WTC11 (cell line): ENCODE data around the gene LRRC40. TPM values are rescaled to one million over a fixed set of nuclear protein-coding genes. Genes with fewer than 3 reads are reported as not detected.

Experiments
- ATAC-seq: fragments of 200-7000 bp; cut with Tn5 transposase; 2 replicates; pipeline ENCODE4 v1.10.0; 2021; ENCODE audit warnings: mild to moderate bottlenecking, moderate library complexity
- CTCF ChIA-PET: fragments of 300-600 bp; sonication (Branson Sonifier 250); formaldehyde crosslinking; loops from one replicate; lab custom pipeline; 2021; ENCODE audit warnings: antibody characterized with exemption; lab: Charles Lee
- POLR2A ChIA-PET: fragments of 350-600 bp; sonication (Branson Sonifier 250); formaldehyde crosslinking; loops from one replicate; lab custom pipeline; 2021; ENCODE audit warnings: antibody characterized with exemption; lab: Charles Lee
- DNase-seq: peaks from one replicate; pipeline ENCODE4 v3.0.0; 2021; ENCODE audit warnings: low spot score
- H3K27ac Mint-ChIP-seq: 2 replicates; pipeline ENCODE4 v1.8.0; 2021; ENCODE audit warnings: mixed read lengths
- H3K27me3 Mint-ChIP-seq: 2 replicates; pipeline ENCODE4 v1.8.0; 2021; ENCODE audit warnings: low read depth, mild to moderate bottlenecking, moderate library complexity, mixed read lengths
- H3K36me3 Mint-ChIP-seq: 2 replicates; pipeline ENCODE4 v1.8.0; 2021; ENCODE audit warnings: mixed read lengths
- H3K4me1 Mint-ChIP-seq: 2 replicates; pipeline ENCODE4 v1.8.0; 2022; ENCODE audit warnings: mixed read lengths
- H3K4me3 Mint-ChIP-seq: 2 replicates; pipeline ENCODE4 v1.8.0; 2021; ENCODE audit warnings: mild to moderate bottlenecking, moderate library complexity, mixed read lengths
- H3K9me3 Mint-ChIP-seq: 2 replicates; pipeline ENCODE4 v1.8.0; 2021; ENCODE audit warnings: mixed read lengths
- ATF1 ChIP-seq: sonication (generic); formaldehyde crosslinking; IDR thresholded peaks from 2 replicates; pipeline ENCODE4 v1.8.1; 2023; ENCODE audit warnings: mild to moderate bottlenecking, moderate library complexity, missing genetic modification reagents
- CBFB ChIP-seq: sonication (generic); formaldehyde crosslinking; IDR thresholded peaks from 2 replicates; pipeline ENCODE4 v1.8.1; 2022; ENCODE audit warnings: mild to moderate bottlenecking, low read depth, missing genetic modification reagents
- CDX4 ChIP-seq: fragments of 250-450 bp; sonication (Bioruptor Pico); IDR thresholded peaks from 2 replicates; pipeline ENCODE4 v1.9.0; 2021; ENCODE audit warnings: moderate library complexity, mild to moderate bottlenecking, inconsistent platforms, borderline replicate concordance
- CREM ChIP-seq: sonication (generic); formaldehyde crosslinking; IDR thresholded peaks from 2 replicates; pipeline ENCODE4 v1.8.1; 2022; ENCODE audit warnings: mild to moderate bottlenecking, missing genetic modification reagents, moderate library complexity
- E2F1 ChIP-seq: sonication (generic); formaldehyde crosslinking; IDR thresholded peaks from 2 replicates; pipeline ENCODE4 v1.8.0; 2022; ENCODE audit warnings: mild to moderate bottlenecking, missing genetic modification reagents
- ERG ChIP-seq: fragments of 250-450 bp; sonication (Bioruptor Pico); IDR thresholded peaks from 2 replicates; pipeline ENCODE4 v1.8.0; 2021; ENCODE audit warnings: mild to moderate bottlenecking
- FOXJ3 ChIP-seq: sonication (generic); formaldehyde crosslinking; IDR thresholded peaks from 2 replicates; pipeline ENCODE4 v1.9.0; 2021; ENCODE audit warnings: missing genetic modification reagents, mild to moderate bottlenecking, borderline replicate concordance
- FOXP4 ChIP-seq: sonication (generic); formaldehyde crosslinking; IDR thresholded peaks from 2 replicates; pipeline ENCODE4 v1.8.0; 2022; ENCODE audit warnings: mild to moderate bottlenecking, missing genetic modification reagents
- GABPB1 ChIP-seq: sonication (generic); formaldehyde crosslinking; IDR thresholded peaks from 2 replicates; pipeline ENCODE4 v1.8.1; 2023; ENCODE audit warnings: mild to moderate bottlenecking, missing genetic modification reagents
- HMGA2 ChIP-seq: fragments of 250-450 bp; sonication (Bioruptor Pico); IDR thresholded peaks from 2 replicates; pipeline ENCODE4 v1.4.0; 2021; ENCODE audit warnings: mild to moderate bottlenecking, moderate library complexity
- HMGXB4 ChIP-seq: sonication (generic); formaldehyde crosslinking; IDR thresholded peaks from 2 replicates; pipeline ENCODE4 v1.8.1; 2023; ENCODE audit warnings: mild to moderate bottlenecking, moderate library complexity, missing genetic modification reagents
- MAX ChIP-seq: sonication (generic); formaldehyde crosslinking; IDR thresholded peaks from 2 replicates; pipeline ENCODE4 v1.8.0; 2022; ENCODE audit warnings: mild to moderate bottlenecking, missing genetic modification reagents
- NR1H2 ChIP-seq: sonication (generic); formaldehyde crosslinking; IDR thresholded peaks from 2 replicates; pipeline ENCODE4 v1.9.0; 2021; ENCODE audit warnings: mild to moderate bottlenecking, moderate library complexity, missing genetic modification reagents
- NR2C2 ChIP-seq: sonication (generic); formaldehyde crosslinking; IDR thresholded peaks from 2 replicates; pipeline ENCODE4 v1.8.0; 2022; ENCODE audit warnings: mild to moderate bottlenecking, missing genetic modification reagents
- OVOL2 ChIP-seq: fragments of 250-450 bp; sonication (Bioruptor Pico); IDR thresholded peaks from 2 replicates; pipeline ENCODE4 v1.9.0; 2021; ENCODE audit warnings: mild to moderate bottlenecking, borderline replicate concordance
- RELA ChIP-seq: sonication (generic); formaldehyde crosslinking; IDR thresholded peaks from 2 replicates; pipeline ENCODE4 v1.8.1; 2022; ENCODE audit warnings: missing genetic modification reagents, mild to moderate bottlenecking, borderline replicate concordance
- SMAD4 ChIP-seq: sonication (generic); formaldehyde crosslinking; IDR thresholded peaks from 2 replicates; pipeline ENCODE4 v1.8.0; 2022; ENCODE audit warnings: mild to moderate bottlenecking, missing genetic modification reagents
- USF1 ChIP-seq: sonication (generic); formaldehyde crosslinking; IDR thresholded peaks from 2 replicates; pipeline ENCODE4 v1.8.0; 2022; ENCODE audit warnings: mild to moderate bottlenecking, missing genetic modification reagents
- ZNF121 ChIP-seq: sonication (generic); formaldehyde crosslinking; IDR thresholded peaks from 2 replicates; pipeline ENCODE4 v1.8.0; 2023; ENCODE audit warnings: missing genetic modification reagents
- ZNF138 ChIP-seq: sonication (generic); formaldehyde crosslinking; conservative IDR thresholded peaks from 2 replicates; pipeline ENCODE4 v1.8.1; 2022; ENCODE audit warnings: mild to moderate bottlenecking, moderate library complexity, missing genetic modification reagents
- ZNF219 ChIP-seq: sonication (generic); formaldehyde crosslinking; IDR thresholded peaks from 2 replicates; pipeline ENCODE4 v1.8.0; 2023; ENCODE audit warnings: missing genetic modification reagents, mild to moderate bottlenecking, borderline replicate concordance
- ZNF416 ChIP-seq: fragments of 250-450 bp; sonication (Bioruptor Pico); IDR thresholded peaks from 2 replicates; pipeline ENCODE4 v1.9.0; 2021; ENCODE audit warnings: mild to moderate bottlenecking, inconsistent platforms
- total RNA-seq: library from RNA; stranded (reverse); gene quantifications from 3 replicates; pipeline ENCODE4 v1.2.3, GENCODE V29; 2021

LRRC40 gene
- total RNA-seq, 1 experiment from 2014 or later: 26.7 TPM

GRCh38 chr1:70109241-70109640, 96.1 kb downstream of the LRRC40 start:
- peaks cover 9% of the 10 kb centered on the region for H3K9me3 Mint-ChIP-seq
- ChIA-PET CTCF (no interaction called here), POLR2A (interaction anchor here (0.5 kb wide), 1 partner anchor 210 kb away, joined by 4 read pairs; no protein-coding TSS in a partner anchor)
- no peak overlapping the region for H3K4me3 Mint-ChIP-seq
- no peaks in the 10 kb centered on the region for H3K27me3 Mint-ChIP-seq
- no peaks in the 10 kb centered on the region for H3K36me3 Mint-ChIP-seq
- DNase-seq: no peak
- no peak for TF ChIP-seq ZNF121 (CRISPR knock-in tag)
- TF ChIP-seq HMGXB4 (CRISPR knock-in tag): no peak
- TF ChIP-seq CBFB: no peak
- TF ChIP-seq ZNF219: no peak
- TF ChIP-seq ZNF138 (CRISPR knock-in tag): no peak
- no peak for TF ChIP-seq USF1
- TF ChIP-seq, all 79 proteins: peak for 0
- H3K27ac Mint-ChIP-seq: no peak overlapping the region
- no peaks in the 10 kb centered on the region for H3K4me1 Mint-ChIP-seq
- ATAC-seq: no peak

- H3K27me3 Mint-ChIP-seq: no peaks in the 10 kb centered on the region
- DNase-seq (no peak), ATAC-seq (no peak)
- POLR2A ChIA-PET: no interaction called here
- no peak overlapping the region for H3K27ac Mint-ChIP-seq
- CTCF ChIA-PET: no interaction called here
- H3K4me3 Mint-ChIP-seq: no peak overlapping the region
- no peaks in the 10 kb centered on the region for H3K36me3 Mint-ChIP-seq
- H3K9me3 Mint-ChIP-seq: no peaks in the 10 kb centered on the region
- H3K4me1 Mint-ChIP-seq: no peaks in the 10 kb centered on the region
- TF ChIP-seq GABPB1 (CRISPR knock-in tag) (no peak), NR2C2 (CRISPR knock-in tag) (no peak), ZNF416 (CRISPR knock-in tag) (no peak), OVOL2 (CRISPR knock-in tag) (no peak), SMAD4 (CRISPR knock-in tag) (no peak), HMGA2 (CRISPR knock-in tag) (no peak), HMGXB4 (CRISPR knock-in tag) (no peak), FOXP4 (CRISPR knock-in tag) (no peak), E2F1 (CRISPR knock-in tag) (no peak), FOXJ3 (no peak), CREM (CRISPR knock-in tag) (no peak), MAX (no peak), NR1H2 (CRISPR knock-in tag) (no peak), RELA (CRISPR knock-in tag) (no peak), ERG (no peak), ATF1 (no peak), CDX4 (CRISPR knock-in tag) (no peak)
These were observed 101.6 kb downstream of the LRRC40 start for GRCh38 chr1:70103770-70104169.
